ENCODE data around the gene NUP153.

GRCh38 chr6:17740559-17741220, 34.0 kb upstream of the NUP153 start:
- no peak for TF ChIP-seq POLR2A (IDR thresholded peaks at IDR 0.05)
- no peak for TF ChIP-seq CTCF (IDR thresholded peaks at IDR 0.05)

Measured in lower leg skin (tissue), 3 donors.